ENCODE data around the gene GABARAP. TPM values are rescaled to one million over a fixed set of nuclear protein-coding genes. Genes with fewer than 3 reads are reported as not detected.

The GABARAP gene
- total and polyA plus RNA-seq, 2 of the 8 experiments (the other 6 are each of a cell fraction or from before 2014, with no cell fraction given), result 252 to 581 TPM

- Histone ChIP-seq H3K4me3 (ENCODE audit: extremely low read depth in 1 of 4, insufficient read depth in 2 of 4, low read depth in 3 of 4, low read length in 4 of 4) (no peak overlapping the region), H3K4me1 (replicated peaks in 1 of 4; ENCODE audit: control insufficient read depth in 3 of 4, insufficient read depth in 4 of 4, low read length in 3 of 4) (no peaks in the 10 kb centered on the region), H2BK15ac (ENCODE audit: low read length) (no peak overlapping the region), H2BK120ac (replicated peaks; ENCODE audit: low read depth, low read length) (no peak overlapping the region), H3K56ac (replicated peaks; ENCODE audit: insufficient read length, low read depth, low read length) (no peak overlapping the region), H4K20me1 (replicated peaks in 1 of 2; ENCODE audit: control insufficient read depth in 1 of 2, insufficient read depth in 2 of 2, low read length in 2 of 2) (peaks cover 4 to 11% of the 10 kb centered on the region in 2 experiments), H3K27me3 (replicated peaks in 1 of 4; ENCODE audit: control insufficient read depth in 3 of 4, extremely low read depth in 1 of 4, insufficient read depth in 3 of 4, low read length in 3 of 4) (no peaks in the 10 kb centered on the region), H2BK12ac (ENCODE audit: low read depth, low read length) (no peak overlapping the region), H3K9ac (replicated peaks in 1 of 4; ENCODE audit: extremely low read depth in 1 of 4, low read depth in 3 of 4, low read length in 3 of 4) (no peak overlapping the region), H3K4ac (replicated peaks; ENCODE audit: insufficient read length, low read depth, low read length) (no peak overlapping the region), H3K23me2 (ENCODE audit: low read depth, low read length) (no peaks in the 10 kb centered on the region), H3K14ac (ENCODE audit: insufficient read length) (no peak overlapping the region), H2AFZ (ENCODE audit: low read length) (no peak overlapping the region), H3K36me3 (ENCODE audit: control insufficient read depth in 2 of 4, insufficient read depth in 4 of 4, low read length in 3 of 4) (peaks cover 14 to 43% (median 32%) of the 10 kb centered on the region in 4 experiments; a peak in 7 of 8 replicates), H4K5ac (ENCODE audit: insufficient read length, low read depth, low read length) (no peak overlapping the region), H3K9me3 (ENCODE audit: insufficient read depth in 2 of 2, low read depth in 1 of 2, low read length in 1 of 2) (no peaks in the 10 kb centered on the region), H3K23ac (ENCODE audit: insufficient read length) (no peak overlapping the region), H3K79me2 (ENCODE audit: control insufficient read depth in 1 of 2, insufficient read depth in 2 of 2, low read length in 2 of 2) (no peaks in the 10 kb centered on the region), H2AK5ac (ENCODE audit: low read depth, low read length) (no peak overlapping the region), H3K4me2 (ENCODE audit: insufficient read depth in 1 of 2, low read depth in 2 of 2, low read length in 2 of 2) (no peak overlapping the region), H2BK5ac (ENCODE audit: low read depth, low read length) (no peak overlapping the region), H4K91ac (replicated peaks; ENCODE audit: insufficient read length, low read length) (no peak overlapping the region), H3K79me1 (ENCODE audit: low read depth, low read length) (no peaks in the 10 kb centered on the region), H4K8ac (ENCODE audit: extremely low read depth, insufficient read depth, low read length) (no peak overlapping the region), H3K27ac (ENCODE audit: low read depth, low read length) (no peak overlapping the region), H2BK20ac (ENCODE audit: low read length) (no peak overlapping the region), H3K18ac (ENCODE audit: extremely low read depth, low read length) (no peak overlapping the region)
- POLR2A ChIA-PET (ENCODE audit: partially characterized antibody), result interaction anchor here (0.8 to 1.4 kb wide), 5 partner anchors 9 to 59 kb away, joined by 3 to 4 read pairs (median 3); no protein-coding TSS in a partner anchor
- DNase-seq (ENCODE audit: low read depth in 1 of 2, low spot score in 2 of 2) (no peak), FAIRE-seq (no peak)
- no peak for TF ChIP-seq CREB1 (IDR thresholded peaks at IDR 0.05)
- TF ChIP-seq SIX5 (IDR thresholded peaks at IDR 0.05; ENCODE audit: low read depth, low read length), result no peak
- no peak for TF ChIP-seq HDAC6 (IDR thresholded peaks at IDR 0.05; ENCODE audit: low read depth, low read length)
- CTCF ChIA-PET (ENCODE audit: partially characterized antibody), result interaction anchor here (0.5 to 1.8 kb wide), 6 partner anchors 12 to 151 kb away, joined by 3 to 7 read pairs (median 5); no protein-coding TSS in a partner anchor
- 95% methylated on average over 22 of the region's 22 CpGs; no CpG with 5 or more reads in 1 of the 2 experiments for WGBS, 2 experiments (ENCODE audit: extremely low coverage in 1 of 2, insufficient coverage in 1 of 2, insufficient read length in 1 of 2, insufficient replicate concordance in 2 of 2, low coverage in 1 of 2, low lambda C conversion rate in 2 of 2, missing lambda C conversion rate in 1 of 2)
Observed at GRCh38 chr17:7196651-7197401, 45.4 kb downstream of the GABARAP start.
